Keratinocyte (primary cell): ENCODE measurements around the gene OPTN.

Source experiments
- EZH2 ChIP-seq: IDR thresholded peaks from one replicate; pipeline ENCODE4 v1.6.1; 2012; ENCODE audit warnings: inconsistent platforms, mild to moderate bottlenecking, low read length, moderate library complexity
- TF ChIP-seq, protein P1 (sequence below), 3 experiments: IDR thresholded peaks in 1 of 3; conservative IDR thresholded peaks in 1 of 3; optimal IDR thresholded peaks in 1 of 3; 2 replicates in 2 of 3; 3 replicates in 1 of 3; pipeline versions ENCODE3 to v1.5.1; 2011; ENCODE audit warnings: low read length in 3 of 3, mild to moderate bottlenecking in 3 of 3, moderate library complexity in 2 of 3, control low read depth in 1 of 3, inconsistent platforms in 1 of 3; ENCODE audit not compliant: insufficient read depth in 2 of 3; ENCODE audit errors: extremely low read depth in 1 of 3

DNA sequence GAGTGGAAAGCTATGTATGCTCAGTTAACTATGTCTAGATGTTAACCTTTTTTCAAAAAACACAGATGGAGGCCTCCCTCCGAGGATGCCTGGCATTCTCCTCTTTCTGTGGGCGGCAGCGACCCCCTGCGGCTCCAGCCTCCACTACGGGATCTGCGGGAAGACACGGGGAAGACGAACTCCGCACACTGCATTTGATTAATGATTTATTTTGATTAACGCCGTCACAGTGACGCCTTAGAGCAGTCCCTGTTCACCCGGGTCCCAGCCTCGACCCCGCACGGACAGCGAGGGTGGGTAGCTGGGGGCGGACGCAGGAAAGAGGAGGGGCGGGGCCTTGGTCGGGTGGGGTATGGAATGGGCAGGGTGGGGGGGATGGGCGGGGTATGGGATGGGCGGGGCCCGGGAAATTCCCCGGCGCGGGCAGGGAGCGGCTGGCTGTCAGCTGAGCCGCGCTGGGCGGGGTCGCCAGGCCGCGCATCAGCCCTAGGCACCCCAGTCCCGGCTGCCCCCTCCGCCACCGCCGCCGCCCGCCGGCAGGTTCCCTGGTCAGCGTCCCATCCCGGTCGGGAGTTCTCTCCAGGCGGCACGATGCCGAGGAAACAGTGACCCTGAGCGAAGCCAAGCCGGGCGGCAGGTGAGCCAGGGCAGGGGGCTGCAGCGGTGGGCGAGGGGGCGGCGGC lies at the start of gene OPTN:
- TF ChIP-seq, protein P1, sequence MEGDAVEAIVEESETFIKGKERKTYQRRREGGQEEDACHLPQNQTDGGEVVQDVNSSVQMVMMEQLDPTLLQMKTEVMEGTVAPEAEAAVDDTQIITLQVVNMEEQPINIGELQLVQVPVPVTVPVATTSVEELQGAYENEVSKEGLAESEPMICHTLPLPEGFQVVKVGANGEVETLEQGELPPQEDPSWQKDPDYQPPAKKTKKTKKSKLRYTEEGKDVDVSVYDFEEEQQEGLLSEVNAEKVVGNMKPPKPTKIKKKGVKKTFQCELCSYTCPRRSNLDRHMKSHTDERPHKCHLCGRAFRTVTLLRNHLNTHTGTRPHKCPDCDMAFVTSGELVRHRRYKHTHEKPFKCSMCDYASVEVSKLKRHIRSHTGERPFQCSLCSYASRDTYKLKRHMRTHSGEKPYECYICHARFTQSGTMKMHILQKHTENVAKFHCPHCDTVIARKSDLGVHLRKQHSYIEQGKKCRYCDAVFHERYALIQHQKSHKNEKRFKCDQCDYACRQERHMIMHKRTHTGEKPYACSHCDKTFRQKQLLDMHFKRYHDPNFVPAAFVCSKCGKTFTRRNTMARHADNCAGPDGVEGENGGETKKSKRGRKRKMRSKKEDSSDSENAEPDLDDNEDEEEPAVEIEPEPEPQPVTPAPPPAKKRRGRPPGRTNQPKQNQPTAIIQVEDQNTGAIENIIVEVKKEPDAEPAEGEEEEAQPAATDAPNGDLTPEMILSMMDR (optimal IDR thresholded peaks at IDR 0.05 in 1 of 3, IDR thresholded peaks at IDR 0.05 in 1 of 3, conservative IDR thresholded peaks at IDR 0.05 in 1 of 3; ENCODE audit: extremely low read depth in 1 of 3, insufficient read depth in 2 of 3, low read length in 3 of 3): peak; percentile 74 to 87 (median 85)
- no peak for TF ChIP-seq EZH2
